ENCODE measurements around the gene GNAZ.

GNAZ gene

DNA sequence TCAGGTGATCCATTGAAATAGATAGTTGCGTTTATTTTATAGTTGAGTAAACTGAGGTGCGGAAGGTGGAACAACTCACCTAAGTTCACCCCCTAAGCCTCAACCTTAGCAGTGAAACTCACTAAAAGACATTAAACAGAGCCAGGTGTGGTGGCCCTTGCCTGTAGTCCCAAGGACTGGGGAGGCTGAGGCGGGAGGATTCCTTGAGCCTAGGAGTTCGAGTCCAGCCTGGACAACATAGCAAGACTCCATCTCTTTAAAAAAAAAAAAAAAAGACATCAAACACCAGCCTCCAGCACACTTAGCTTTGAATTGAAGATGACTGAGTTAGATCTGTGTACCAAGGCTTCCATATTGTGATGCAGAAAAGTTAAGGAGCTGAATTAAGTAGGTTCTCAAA lies 74.1 kb downstream of the GNAZ start:
- DNase-seq (ENCODE audit: low spot score) = no peak
- H3K27ac ChIP-seq = peak overlapping the region in 1 of 2 donors; percentile 67
- H3K4me3 ChIP-seq = peak overlapping the region; percentile 69
- TF ChIP-seq, protein P1, sequence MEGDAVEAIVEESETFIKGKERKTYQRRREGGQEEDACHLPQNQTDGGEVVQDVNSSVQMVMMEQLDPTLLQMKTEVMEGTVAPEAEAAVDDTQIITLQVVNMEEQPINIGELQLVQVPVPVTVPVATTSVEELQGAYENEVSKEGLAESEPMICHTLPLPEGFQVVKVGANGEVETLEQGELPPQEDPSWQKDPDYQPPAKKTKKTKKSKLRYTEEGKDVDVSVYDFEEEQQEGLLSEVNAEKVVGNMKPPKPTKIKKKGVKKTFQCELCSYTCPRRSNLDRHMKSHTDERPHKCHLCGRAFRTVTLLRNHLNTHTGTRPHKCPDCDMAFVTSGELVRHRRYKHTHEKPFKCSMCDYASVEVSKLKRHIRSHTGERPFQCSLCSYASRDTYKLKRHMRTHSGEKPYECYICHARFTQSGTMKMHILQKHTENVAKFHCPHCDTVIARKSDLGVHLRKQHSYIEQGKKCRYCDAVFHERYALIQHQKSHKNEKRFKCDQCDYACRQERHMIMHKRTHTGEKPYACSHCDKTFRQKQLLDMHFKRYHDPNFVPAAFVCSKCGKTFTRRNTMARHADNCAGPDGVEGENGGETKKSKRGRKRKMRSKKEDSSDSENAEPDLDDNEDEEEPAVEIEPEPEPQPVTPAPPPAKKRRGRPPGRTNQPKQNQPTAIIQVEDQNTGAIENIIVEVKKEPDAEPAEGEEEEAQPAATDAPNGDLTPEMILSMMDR (IDR thresholded peaks at IDR 0.05) = no peak

DNA sequence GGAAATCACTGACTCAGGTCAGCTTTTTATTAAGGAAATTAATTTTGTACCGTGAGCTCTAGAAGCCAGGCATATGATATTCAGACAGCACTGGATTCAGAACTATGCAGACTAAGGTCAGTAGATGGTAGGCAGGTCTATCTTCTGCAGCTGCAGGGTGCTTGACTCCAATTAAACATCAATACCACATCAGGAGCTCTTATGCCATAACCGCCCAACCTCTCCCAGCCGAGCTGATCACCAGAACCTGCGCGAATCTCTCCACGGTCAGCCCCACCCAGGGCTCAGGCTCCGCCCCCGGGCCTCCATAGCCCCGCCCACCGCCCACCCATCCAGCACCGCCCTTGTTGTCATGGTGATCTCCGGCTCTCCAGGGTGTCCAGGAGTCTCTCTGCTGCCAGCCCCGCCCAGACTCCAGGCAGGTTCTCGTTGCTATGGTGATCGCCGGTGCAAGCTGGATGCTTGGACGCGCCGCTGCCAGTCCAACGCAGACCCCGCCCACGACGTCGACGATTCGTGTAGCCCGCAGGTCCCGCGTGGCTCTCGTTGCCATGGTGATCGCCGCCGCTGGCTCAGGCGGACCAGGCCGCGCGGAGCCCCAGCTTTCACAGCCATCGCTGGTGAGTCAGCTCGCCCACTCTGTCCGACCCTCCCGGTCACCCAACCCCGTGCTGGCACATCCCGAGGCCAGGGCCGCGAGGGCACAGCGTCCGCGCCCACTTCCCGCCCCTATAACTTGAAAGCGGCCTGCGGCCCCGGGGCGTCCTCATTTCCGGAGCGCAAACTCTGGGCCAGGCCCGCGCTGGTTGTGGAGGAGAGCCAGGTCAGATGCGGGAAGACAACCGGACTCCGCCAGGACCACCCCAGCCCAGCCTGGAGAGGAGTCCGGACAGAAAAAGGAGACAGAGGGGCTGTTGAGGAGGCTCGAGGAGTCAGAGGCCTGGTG lies 74.9 kb downstream of the GNAZ start, which contains the start of gene RAB36:
TSS of gene RAB36 (plus strand) at position 546 of the 946 bp plus-strand sequence. CDS start 1,140 bp downstream, outside the sequence.
- peak; percentile 99 for DNase-seq (ENCODE audit: low spot score)
- Histone ChIP-seq H3K27ac (peak within 1 kb of the TSS; percentile 51 to 67), H3K4me3 (peak within 1 kb of the TSS; percentile 69)
- TF ChIP-seq, protein P1 (IDR thresholded peaks at IDR 0.05) = no peak

DNA sequence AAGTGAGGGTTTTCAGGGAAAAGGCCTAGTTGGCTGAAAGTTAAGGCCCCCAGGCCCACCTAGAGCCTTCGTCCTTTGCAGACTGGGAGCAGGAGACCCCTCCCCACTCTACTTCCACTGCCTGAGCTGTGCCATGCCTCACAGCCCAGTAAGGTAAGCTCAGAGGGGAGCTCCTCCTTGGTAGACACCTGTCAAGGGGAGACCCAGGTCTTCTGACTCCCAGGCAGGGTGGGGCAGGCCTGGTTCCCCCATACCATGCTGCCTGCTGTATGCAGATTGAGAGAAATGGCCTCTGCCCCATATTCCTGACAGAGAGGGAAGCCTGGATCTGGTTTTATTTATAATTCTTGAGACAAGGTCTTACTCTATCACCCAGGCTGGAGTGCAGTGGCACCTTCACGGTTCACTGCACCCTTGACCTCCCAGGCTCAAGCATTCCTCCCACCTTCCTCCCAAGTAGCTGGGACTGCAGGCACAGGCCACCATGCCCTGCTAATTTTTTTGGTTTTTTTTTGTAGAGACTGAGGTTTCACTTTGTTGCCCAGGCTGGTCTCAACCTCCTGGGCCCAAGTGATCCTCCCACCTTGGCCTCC lies 75.7 kb downstream of the GNAZ start:
- H3K4me3 ChIP-seq = peak overlapping the region; percentile 69
- TF ChIP-seq, protein P1 (IDR thresholded peaks at IDR 0.05) = no peak
- peak overlapping the region; percentile 51 to 67 for H3K27ac ChIP-seq
- no peak for DNase-seq (ENCODE audit: low spot score)

DNA sequence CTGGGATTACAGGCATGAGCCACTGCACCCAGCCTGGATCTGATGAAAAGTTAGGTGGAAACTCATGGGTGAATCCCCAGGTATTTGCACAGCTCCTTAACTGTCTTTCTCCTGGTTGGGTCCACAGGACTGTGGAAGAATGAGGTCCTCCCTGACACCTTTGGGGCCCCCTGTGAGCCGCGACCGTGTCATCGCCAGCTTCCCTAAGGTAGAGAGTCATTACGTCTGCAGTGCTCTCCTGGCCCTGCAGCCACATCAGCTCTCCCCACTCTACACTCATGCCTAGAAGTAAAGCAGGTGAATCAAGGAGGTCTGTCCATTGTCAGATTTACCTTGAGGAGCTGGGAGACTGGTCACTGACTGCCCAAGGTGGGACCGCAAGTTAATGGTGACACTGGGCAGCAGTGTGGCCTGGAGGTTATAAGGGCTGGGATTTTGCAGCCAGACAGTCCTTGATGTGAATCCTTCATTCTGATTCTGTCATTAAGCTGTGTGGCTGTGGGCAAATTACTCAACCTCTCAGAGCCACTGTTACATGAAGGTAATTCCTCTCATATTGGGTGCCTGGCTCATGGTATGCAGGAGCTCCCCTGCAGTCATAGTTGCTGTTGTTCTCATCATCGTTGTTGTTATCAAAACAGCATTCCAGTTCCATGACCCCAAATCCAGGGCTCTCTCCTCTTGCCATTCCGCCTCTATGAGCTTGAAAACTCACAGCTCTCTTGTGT lies 76.3 kb downstream of the GNAZ start:
- Histone ChIP-seq H3K4me3 (no peak overlapping the region), H3K27ac (no peak overlapping the region)
- TF ChIP-seq, protein P1 (IDR thresholded peaks at IDR 0.05) = no peak
- no peak for DNase-seq (ENCODE audit: low spot score)

DNA sequence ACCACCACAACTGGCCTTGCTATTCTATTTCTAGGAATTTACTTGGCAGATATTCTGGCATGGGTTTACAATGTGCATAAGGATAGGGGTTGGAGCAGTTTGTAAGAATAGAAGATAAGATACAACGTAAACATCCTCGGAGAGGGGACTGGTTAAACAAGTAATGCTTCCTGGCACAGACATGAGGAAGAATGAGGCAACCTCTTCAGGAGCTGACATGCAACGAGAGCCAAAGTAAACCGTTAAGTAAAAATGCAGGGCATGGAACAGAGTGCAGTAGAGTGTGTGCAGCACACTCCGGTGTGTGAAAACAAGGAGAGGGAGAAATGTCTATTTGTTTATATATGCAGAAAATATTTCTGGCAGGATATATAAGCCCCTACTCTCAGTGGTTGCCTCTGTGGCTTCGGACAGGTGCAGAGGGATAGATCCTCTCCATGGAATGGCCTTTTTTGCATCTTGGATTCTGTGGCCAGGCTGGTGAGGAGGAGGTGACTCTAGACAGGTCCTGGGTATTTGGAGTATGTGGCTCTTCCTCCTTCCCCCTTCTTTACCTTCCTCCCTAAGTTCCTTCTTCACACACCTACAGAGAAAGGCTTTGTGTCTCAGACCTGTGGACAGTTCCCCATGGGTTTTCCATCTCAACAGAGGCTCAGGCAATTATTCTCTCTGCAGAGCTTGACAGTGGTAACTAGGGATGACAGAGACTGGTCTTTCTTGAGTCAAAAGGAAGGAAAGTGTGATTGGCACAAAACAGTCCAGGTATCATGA lies 77.5 kb downstream of the GNAZ start:
- Histone ChIP-seq H3K27ac (peak overlapping the region in 1 of 2 donors; percentile 41), H3K4me3 (no peak overlapping the region)
- DNase-seq (ENCODE audit: low spot score) = no peak
- TF ChIP-seq, protein P1 (IDR thresholded peaks at IDR 0.05) = no peak

DNA sequence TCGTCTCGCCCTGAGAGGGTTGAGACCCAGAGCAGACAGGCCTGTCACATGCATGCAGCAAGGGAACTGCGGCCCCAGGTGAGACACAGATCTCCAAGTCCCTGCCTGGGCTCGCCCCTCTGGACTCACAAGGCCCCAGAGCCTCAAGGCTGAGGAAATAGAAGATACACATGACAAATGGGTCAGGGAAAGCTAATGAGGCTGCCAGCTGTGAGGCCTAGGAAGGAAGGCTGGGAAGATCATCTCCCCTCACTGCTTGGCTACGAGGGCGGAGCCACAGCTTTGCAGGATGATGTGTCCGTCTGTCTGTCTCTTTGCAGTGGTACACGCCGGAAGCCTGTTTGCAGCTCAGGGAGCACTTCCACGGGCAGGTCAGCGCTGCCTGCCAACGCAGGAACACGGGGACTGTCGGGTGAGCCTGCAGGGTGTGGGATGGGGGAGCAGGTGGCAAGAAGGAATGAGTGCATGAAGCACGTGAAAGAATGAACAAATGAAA lies 79.5 kb downstream of the GNAZ start:
- no peak overlapping the region for H3K27ac ChIP-seq
- no peak for DNase-seq (ENCODE audit: low spot score)
- TF ChIP-seq, protein P1 (IDR thresholded peaks at IDR 0.05) = no peak
- H3K4me3 ChIP-seq = no peak overlapping the region

All from coronary artery (tissue), 2 donors.